GM12878 (cell line): ENCODE results near the gene MRPL20. TPM values are rescaled to one million over a fixed set of nuclear protein-coding genes. Genes with fewer than 3 reads are reported as not detected.
A peak's percentile ranks its signal among the peaks of the same experiment; 100 is the strongest.

Source experiments
- ATAC-seq: fragments of 200-7000 bp; cut with Tn5 transposase; 3 replicates; pipeline ENCODE4 v1.9.1; 2020; ENCODE audit warnings: mild to moderate bottlenecking, moderate library complexity
- Bru-seq: library from RNA; stranded (reverse); fragments of 400-500 nt; gene quantifications from one replicate; lab custom pipeline; 2021; lab: Mats Ljungman, UMichigan
- BruChase-seq, 2 experiments: library from RNA; stranded (reverse); fragments of 400-500 nt; gene quantifications; one replicate each; lab custom pipeline; 2021; lab: Mats Ljungman, UMichigan
- BruUV-seq: library from RNA; stranded (reverse); fragments of 400-500 nt; replicated peaks from 2 replicates; lab custom pipeline; 2021; lab: Mats Ljungman, UMichigan
- CTCF ChIA-PET: fragments of 300-600 bp; sonication (Branson Sonifier 250); formaldehyde crosslinking; extraction: SDS; loops from one replicate; lab custom pipeline; 2021; ENCODE audit warnings: inconsistent platforms; lab: Yijun Ruan, JAX
- POLR2A ChIA-PET: fragments of 350-600 bp; formaldehyde crosslinking; extraction: SDS; loops from one replicate; lab custom pipeline; 2021; ENCODE audit warnings: inconsistent platforms; lab: Charles Lee
- RAD21 ChIA-PET: fragments of 300-600 bp; sonication (Branson Sonifier 250); formaldehyde crosslinking; loops from one replicate; lab custom pipeline; 2023; ENCODE audit warnings: antibody characterized with exemption; ENCODE audit not compliant: unreplicated experiment; lab: Charles Lee
- SMC1A ChIA-PET: fragments of 300-600 bp; sonication (Branson Sonifier 250); formaldehyde crosslinking; loops from one replicate; lab custom pipeline; 2023; ENCODE audit not compliant: unreplicated experiment, uncharacterized antibody; lab: Charles Lee
- DNase-seq: peaks from one replicate; pipeline ENCODE4 v3.0.0-alpha.2; 2011; ENCODE audit warnings: low read depth, low spot score
- FAIRE-seq: peaks from 3 replicates; lab custom pipeline; 2011; peaks lifted over from hg19 to GRCh38; lab: Jason Lieb, UNC
- H2AFZ ChIP-seq: 2 replicates; pipeline ENCODE4 v1.6.0; 2011; ENCODE audit warnings: low read depth, low read length, control low read depth; ENCODE audit not compliant: control insufficient read depth
- H3K27ac ChIP-seq: 2 replicates; pipeline ENCODE4 v1.5.1; 2011; ENCODE audit warnings: control low read depth; ENCODE audit not compliant: control insufficient read depth, insufficient read depth
- H3K27me3 ChIP-seq, 2 experiments: replicated peaks in 1 of 2; 2 replicates each; pipeline versions ENCODE4 v1.6.0 to v1.6.1; 2011; ENCODE audit warnings: low read length in 1 of 2; ENCODE audit not compliant: control insufficient read depth in 2 of 2, insufficient read depth in 2 of 2
- H3K36me3 ChIP-seq, 2 experiments: 2 replicates each; pipeline ENCODE4 v1.5.1; 2011; ENCODE audit warnings: low read length in 1 of 2; ENCODE audit not compliant: control insufficient read depth in 2 of 2, insufficient read depth in 2 of 2
- H3K4me1 ChIP-seq: 2 replicates; pipeline ENCODE4 v1.6.1; 2011; ENCODE audit warnings: mild to moderate bottlenecking, low read length, moderate library complexity, mixed read lengths; ENCODE audit not compliant: control insufficient read depth, insufficient read depth
- H3K4me2 ChIP-seq: 2 replicates; pipeline ENCODE4 v1.6.0; 2011; ENCODE audit warnings: control low read depth; ENCODE audit not compliant: control insufficient read depth, insufficient read depth
- H3K4me3 ChIP-seq: fragments of 200-600 bp; sonication (generic); 2 replicates; pipeline ENCODE4 v1.5.1; 2016
- H3K79me2 ChIP-seq: 2 replicates; pipeline ENCODE4 v1.6.0; 2011; ENCODE audit warnings: low read length; ENCODE audit not compliant: control insufficient read depth, insufficient read depth
- H3K9ac ChIP-seq: 2 replicates; pipeline ENCODE4 v1.8.0; 2011; ENCODE audit warnings: low read length, control low read depth, mixed read lengths; ENCODE audit not compliant: control insufficient read depth, insufficient read depth
- H3K9me3 ChIP-seq: replicated peaks from 3 replicates; pipeline ENCODE4 v1.5.1; 2011; ENCODE audit warnings: mild to moderate bottlenecking, low read length; ENCODE audit not compliant: control insufficient read depth, insufficient read depth
- H4K20me1 ChIP-seq: 2 replicates; pipeline ENCODE4 v1.6.0; 2011; ENCODE audit not compliant: control insufficient read depth, insufficient read depth
- E4F1 ChIP-seq: fragments of 450-650 bp; IDR thresholded peaks from 2 replicates; pipeline ENCODE4 v1.6.1; 2018; ENCODE audit warnings: borderline replicate concordance, mild to moderate bottlenecking; ENCODE audit not compliant: partially characterized antibody
- HCFC1 ChIP-seq: fragments of 150-350 bp; IDR thresholded peaks from 2 replicates; pipeline ENCODE4 v1.6.1; 2014; ENCODE audit warnings: low read length
- MAX ChIP-seq: IDR thresholded peaks from 2 replicates; pipeline ENCODE4 v1.6.1; 2012; ENCODE audit warnings: low read depth, low read length, improper control_type of control experiment
- MXI1 ChIP-seq: fragments of 150-350 bp; IDR thresholded peaks from 2 replicates; pipeline ENCODE4 v1.6.1; 2011; ENCODE audit warnings: low read depth, mild to moderate bottlenecking, inconsistent platforms, low read length, improper control_type of control experiment
- NR2C1 ChIP-seq: fragments of 450-650 bp; IDR thresholded peaks from 2 replicates; pipeline ENCODE4 v1.6.1; 2017; ENCODE audit warnings: antibody characterized with exemption, mild to moderate bottlenecking, moderate library complexity
- NR2C2 ChIP-seq: IDR thresholded peaks from 2 replicates; pipeline ENCODE4 v1.6.1; 2011; ENCODE audit warnings: borderline replicate concordance, low read depth; ENCODE audit not compliant: control insufficient read depth, insufficient read length
- POLR2AphosphoS5 ChIP-seq: IDR thresholded peaks from 2 replicates; pipeline ENCODE4 v1.6.1; 2011; ENCODE audit warnings: mild to moderate bottlenecking, low read length, inconsistent platforms
- RB1 ChIP-seq: fragments of 450-650 bp; formaldehyde crosslinking; IDR thresholded peaks from 2 replicates; pipeline ENCODE4 v1.6.1; 2017; ENCODE audit warnings: mild to moderate bottlenecking, borderline replicate concordance
- RELA ChIP-seq: fragments of 450-650 bp; IDR thresholded peaks from 2 replicates; pipeline ENCODE4 v1.8.0; 2014; ENCODE audit warnings: borderline replicate concordance; ENCODE audit not compliant: partially characterized antibody
- RELB ChIP-seq: fragments of 450-650 bp; IDR thresholded peaks from 2 replicates; pipeline ENCODE4 v1.6.1; 2017; ENCODE audit warnings: low read depth, mild to moderate bottlenecking, moderate library complexity
- SP1 ChIP-seq: IDR thresholded peaks from one replicate; pipeline ENCODE4 v1.6.1; 2011; ENCODE audit warnings: low read depth, low read length
- TARDBP ChIP-seq: IDR thresholded peaks from 2 replicates; pipeline ENCODE4 v1.6.1; 2016; ENCODE audit warnings: borderline replicate concordance
- ZNF384 ChIP-seq: IDR thresholded peaks from 2 replicates; pipeline ENCODE4 v1.6.1; 2012; ENCODE audit warnings: low read depth, mild to moderate bottlenecking, low read length, improper control_type of control experiment, borderline replicate concordance
- WGBS: methylation state at CpG from one replicate; pipeline ENCODE4 v1.1.6; 2016; ENCODE audit warnings: low lambda C conversion rate; ENCODE audit not compliant: insufficient replicate concordance, insufficient coverage; ENCODE audit errors: missing lambda C conversion rate; 5-methylcytosine and 5-hydroxymethylcytosine counted together
- in situ Hi-C: fragments of 300-500 bp; cut with MboI; formaldehyde crosslinking; loops from 9 replicates; pipeline ENCODE4 v1.14.3; 2018; ENCODE audit warnings: mixed read lengths
- intact Hi-C: fragments of 100-400 bp; cut with micrococcal nuclease; formaldehyde crosslinking; loops from one replicate; pipeline ENCODE4 v1.14.2; 2022; ENCODE audit not compliant: unreplicated experiment
- long read RNA-seq, 2 experiments: library from polyadenylated mRNA; unstranded; transcript quantifications; one replicate each; pipeline ENCODE4 v2.0.0, GENCODE V29; 2019 to 2020
- polyA minus RNA-seq, 3 experiments: library from RNA; depleted of rRNA, polyadenylated mRNA; stranded (reverse); fragments of >200 nt; gene quantifications; 2 replicates each; pipeline ENCODE4 v1.2.3, GENCODE V29; 2011
- polyA plus RNA-seq, 11 experiments: library from polyadenylated mRNA; depleted of rRNA in 4 of 11; unstranded in 6 of 11; stranded (reverse) in 5 of 11; fragments of >200 nt; fragmentation: Nextera tagmentation in 4 of 11; fragmentation: Illumina TruSeq in 1 of 11; extraction: Ambion mirVana in 4 of 11; extraction: Trizol in 1 of 11; gene quantifications; 1 replicate in 1 of 11; 2 replicates in 10 of 11; pipeline versions ENCODE4 v1.2.1 to v1.2.3, GENCODE V29; 2011 to 2016; ENCODE audit warnings: inconsistent platforms in 2 of 11, missing spikeins in 2 of 11, low read depth in 1 of 11
- total RNA-seq, 4 experiments: library from RNA; depleted of rRNA in 3 of 4; stranded (reverse); fragments of >200 nt in 3 of 4; fragmentation: Illumina TruSeq in 1 of 4; extraction: Trizol in 1 of 4; gene quantifications; 2 replicates each; pipeline versions ENCODE4 v1.2.1 to v1.2.3, GENCODE V29; 2013 to 2021

The MRPL20 gene
- total RNA-seq (2013; cell fraction: nucleolus; rRNA removed): 47.9 and 53.1 TPM in 2 replicates
- total RNA-seq (2014; rRNA removed) (205 and 223 TPM in 2 replicates), total RNA-seq (2014; rRNA removed; fragmentation: Illumina TruSeq; extraction: Trizol) (132 and 153 TPM in 2 replicates), total RNA-seq (2021) (141 and 149 TPM in 2 replicates), polyA plus RNA-seq (2011; rRNA removed) (143 and 146 TPM in 2 replicates), polyA plus RNA-seq (2014; fragmentation: Illumina TruSeq; extraction: Trizol) (115 and 129 TPM in 2 replicates), polyA plus RNA-seq (2014; fragmentation: Nextera tagmentation; extraction: Ambion mirVana) (100 to 1,000 TPM; 519 to 525 TPM), polyA plus RNA-seq (2014; rRNA removed) (287 and 301 TPM in 2 replicates), polyA plus RNA-seq (2016; fragmentation: Nextera tagmentation; extraction: Ambion mirVana) (100 to 1,000 TPM; 366 to 375 TPM), polyA minus RNA-seq (2011; rRNA and poly(A)+ RNA removed) (72.9 and 94.2 TPM in 2 replicates), Bru-seq, nascent RNA (percentile 89 among the genes with signal in this experiment), BruChase-seq, experiment 1, labeled RNA remaining after a 6-hour chase (percentile 94 among the genes with signal in this experiment), BruChase-seq, experiment 2, labeled RNA remaining after a 2-hour chase (percentile 89 among the genes with signal in this experiment)
- 92.4 TPM for polyA plus RNA-seq (2011; ENCODE audit: low read depth)
- polyA plus RNA-seq (2011; cell fraction: cytosol; rRNA removed): 168 and 192 TPM in 2 replicates
- polyA plus RNA-seq (2011; cell fraction: nucleus; rRNA removed): 105 and 125 TPM in 2 replicates
- polyA plus RNA-seq (2012): 151 and 170 TPM in 2 replicates
- 54.8 and 63.4 TPM in 2 replicates for polyA minus RNA-seq (2011; cell fraction: cytosol; rRNA and poly(A)+ RNA removed)
- polyA minus RNA-seq (2011; cell fraction: nucleus; rRNA and poly(A)+ RNA removed): 26.7 and 39.5 TPM in 2 replicates
- long read RNA-seq, experiment 1, transcript MRPL20-201 (4 exons, 721 nt): major isoform, 87 of 90 reads
- long read RNA-seq, experiment 1, partial matches to known transcripts: 1 of 90 reads
- long read RNA-seq, experiment 1, other reads (novel, unspliced or antisense): 2 of 90 reads
- long read RNA-seq, experiment 2, transcript MRPL20-201 (4 exons, 721 nt): major isoform, 280 of 297 reads
- long read RNA-seq, experiment 2, partial matches to known transcripts: 3 of 297 reads
- long read RNA-seq, experiment 2, other reads (novel, unspliced or antisense): 12 of 297 reads

DNA sequence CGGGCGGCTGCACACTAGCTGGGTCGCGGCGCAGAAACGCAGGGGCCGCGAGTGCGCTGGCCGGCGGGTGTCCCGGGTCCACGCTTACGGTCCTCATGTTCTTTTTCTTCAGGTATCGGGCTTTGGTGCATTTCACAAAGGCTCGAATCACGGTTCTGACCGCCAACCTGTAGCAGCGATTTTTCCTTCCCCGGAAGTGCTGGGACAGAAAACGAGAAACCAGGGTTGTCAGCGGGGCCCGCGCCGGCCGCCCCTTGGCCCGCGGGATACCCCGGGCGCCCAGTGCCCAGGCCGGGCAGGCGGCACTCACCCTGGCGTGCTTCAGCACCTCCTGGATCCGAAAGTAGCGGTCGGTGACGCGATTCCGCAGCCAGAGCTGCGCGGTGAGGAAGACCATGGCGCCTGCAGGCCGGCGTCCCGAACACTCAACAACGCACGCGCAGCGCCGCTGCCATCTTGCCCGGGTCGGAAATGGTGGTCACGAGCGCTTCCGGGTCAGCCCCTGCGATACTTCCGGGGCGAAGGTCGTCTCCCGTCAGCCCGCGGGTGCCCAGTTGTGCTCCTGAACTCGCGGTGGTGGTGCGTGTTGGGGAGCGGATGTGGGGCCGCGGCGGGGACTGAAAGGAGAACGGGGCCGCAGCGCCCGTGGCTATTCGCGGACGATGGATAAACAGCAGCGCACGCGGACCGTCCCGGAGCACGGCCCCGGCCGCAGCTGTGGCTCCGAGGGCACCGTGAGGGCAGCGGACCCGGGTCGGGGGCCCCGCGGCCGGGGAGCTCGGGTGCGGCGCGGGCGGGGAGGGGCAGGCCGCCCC lies at the start of gene MRPL20:
MRPL20 (minus strand) TSS at position 473 of the 815 bp plus-strand sequence; CDS start at position 397, 76 bp downstream.
- RAD21 ChIA-PET: interaction anchor here (1.2 to 1.6 kb wide), 4 partner anchors 30 to 35 kb away, joined by 3 to 8 read pairs (median 6); no protein-coding TSS in a partner anchor
- POLR2A ChIA-PET: interaction anchor here (1.0 to 2.7 kb wide), 4 partner anchors 8 to 32 kb away, joined by 3 to 15 read pairs (median 6); partner anchors contain the start of genes ANKRD65, AURKAIP1 and CCNL2
- Histone ChIP-seq H3K36me3 (peaks cover 5 to 14% of the 10 kb centered on the region in 2 experiments), H3K9ac (peak within 1 kb of the TSS; percentile 97), H3K4me1 (peaks cover 16% of the 10 kb centered on the region), H4K20me1 (no peaks in the 10 kb centered on the region), H3K27ac (peak within 1 kb of the TSS; percentile 93), H3K9me3 (peaks cover 8% of the 10 kb centered on the region), H3K27me3 (no peaks in the 10 kb centered on the region), H3K79me2 (peaks cover 51% of the 10 kb centered on the region), H3K4me3 (peak within 1 kb of the TSS; percentile 98), H2AFZ (peak within 1 kb of the TSS; percentile 75), H3K4me2 (peak within 1 kb of the TSS; percentile 79)
- CTCF ChIA-PET: interaction anchor here (0.8 to 2.3 kb wide), 8 partner anchors 8 to 99 kb away, joined by 3 to 7 read pairs (median 4); partner anchors contain the start of genes AURKAIP1 and CCNL2
- ATAC-seq: peak; percentile 96
- no TSS peak for BruUV-seq
- intact Hi-C loops (loop anchor here (2.0 kb wide), 1 partner anchor 34 kb away; no protein-coding TSS in a partner anchor), in situ Hi-C loops (no loop called here)
- SMC1A ChIA-PET: interaction anchor here (0.8 to 1.3 kb wide), 5 partner anchors 31 to 97 kb away, joined by 3 to 5 read pairs (median 3); partner anchors contain the start of gene AURKAIP1
- DNase-seq: peak; percentile 66
- WGBS: 1% methylated on average over 80 of the region's 98 CpGs
- FAIRE-seq: peak; percentile 98
- peak; percentile 96 for TF ChIP-seq POLR2AphosphoS5
- TF ChIP-seq TARDBP: peak; percentile 83; the same call in 1 of the 2 replicates
- peak; percentile 88 for TF ChIP-seq MAX
- TF ChIP-seq SP1: peak; percentile 73
- TF ChIP-seq NR2C1: peak; percentile 100
- peak; percentile 93 for TF ChIP-seq RELB
- peak; percentile 99 for TF ChIP-seq NR2C2
- TF ChIP-seq E4F1: peak; percentile 49
- TF ChIP-seq HCFC1: peak; percentile 88
- TF ChIP-seq ZNF384: no peak
- peak; percentile 44; the same call in 1 of the 2 replicates for TF ChIP-seq RB1
- peak; percentile 94 for TF ChIP-seq MXI1
- peak; percentile 18 for TF ChIP-seq RELA
